HL-60 (cell line): Measurements from ENCODE around the gene USH2A.

Experiments used
- CTCF ChIP-seq: IDR thresholded peaks from one replicate; pipeline ENCODE4 v1.5.1; 2011; ENCODE audit warnings: low read length, control low read depth, inconsistent platforms; ENCODE audit not compliant: insufficient read depth
- GABPA ChIP-seq: IDR thresholded peaks from 2 replicates; pipeline ENCODE4 v1.6.1; 2012; ENCODE audit warnings: low read depth
- POLR2AphosphoS5 ChIP-seq: IDR thresholded peaks from 2 replicates; pipeline ENCODE4 v1.6.1; 2012; ENCODE audit warnings: low read depth
- REST ChIP-seq: IDR thresholded peaks from 2 replicates; pipeline ENCODE4 v1.6.1; 2012; ENCODE audit warnings: low read depth; ENCODE audit not compliant: insufficient replicate concordance
- SPI1 ChIP-seq: IDR thresholded peaks from 2 replicates; pipeline ENCODE4 v1.6.1; 2012; ENCODE audit warnings: low read depth, mild to moderate bottlenecking, borderline replicate concordance

- TF ChIP-seq CTCF: no peak
- no peak for TF ChIP-seq REST
- TF ChIP-seq POLR2AphosphoS5: no peak
- no peak for TF ChIP-seq SPI1
- no peak for TF ChIP-seq GABPA
Observed at GRCh38 chr1:215672482-215672881, 750.8 kb downstream of the USH2A start.
